ENCODE measurements around the gene UTS2R.

DNA sequence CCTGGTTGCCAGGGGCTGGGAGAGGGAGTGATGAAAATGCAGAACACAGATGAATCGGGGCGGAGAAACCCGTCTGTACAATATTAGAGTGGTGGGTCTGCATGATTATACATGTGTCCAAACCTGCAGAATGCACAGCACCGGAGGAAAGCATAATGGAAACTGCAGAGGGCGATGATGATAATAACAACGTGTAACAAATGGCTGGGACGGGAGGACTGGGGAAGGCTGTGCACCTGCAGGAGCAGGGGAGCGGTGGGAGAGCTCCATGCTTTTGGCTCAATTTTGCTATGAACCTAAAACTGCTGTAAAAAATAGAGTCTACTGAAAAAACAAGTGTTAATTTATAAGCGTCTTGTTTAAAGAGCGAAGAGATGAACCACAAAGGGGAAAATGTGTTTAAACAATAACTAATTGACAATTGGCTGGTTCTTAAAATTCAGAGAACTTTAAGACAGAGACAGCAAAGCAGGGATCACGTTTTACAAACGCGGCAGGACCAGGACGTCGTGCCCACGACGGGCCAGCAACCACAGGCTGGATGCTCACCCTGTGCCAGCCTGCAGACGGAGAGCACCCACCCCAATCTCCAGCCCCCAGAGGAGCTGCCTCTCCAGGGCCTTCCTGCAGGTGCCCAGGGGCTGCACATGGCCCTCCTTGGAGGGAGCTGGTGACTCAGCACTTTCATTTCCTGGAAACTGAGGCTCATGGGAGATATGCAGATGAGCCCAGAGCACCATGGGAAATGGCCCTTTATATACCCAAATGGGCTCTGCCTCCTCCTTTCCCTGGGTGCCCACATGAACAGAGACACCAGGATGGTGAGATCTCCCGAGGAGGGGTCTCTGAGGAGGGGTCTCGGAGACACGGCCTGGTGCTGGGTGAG is 12.9 kb upstream of the UTS2R start, which contains the start of gene TEX19:
- no peak for TF ChIP-seq EZH2 (IDR thresholded peaks at IDR 0.05; ENCODE audit: borderline replicate concordance, low read length)
- TF ChIP-seq, protein P1, sequence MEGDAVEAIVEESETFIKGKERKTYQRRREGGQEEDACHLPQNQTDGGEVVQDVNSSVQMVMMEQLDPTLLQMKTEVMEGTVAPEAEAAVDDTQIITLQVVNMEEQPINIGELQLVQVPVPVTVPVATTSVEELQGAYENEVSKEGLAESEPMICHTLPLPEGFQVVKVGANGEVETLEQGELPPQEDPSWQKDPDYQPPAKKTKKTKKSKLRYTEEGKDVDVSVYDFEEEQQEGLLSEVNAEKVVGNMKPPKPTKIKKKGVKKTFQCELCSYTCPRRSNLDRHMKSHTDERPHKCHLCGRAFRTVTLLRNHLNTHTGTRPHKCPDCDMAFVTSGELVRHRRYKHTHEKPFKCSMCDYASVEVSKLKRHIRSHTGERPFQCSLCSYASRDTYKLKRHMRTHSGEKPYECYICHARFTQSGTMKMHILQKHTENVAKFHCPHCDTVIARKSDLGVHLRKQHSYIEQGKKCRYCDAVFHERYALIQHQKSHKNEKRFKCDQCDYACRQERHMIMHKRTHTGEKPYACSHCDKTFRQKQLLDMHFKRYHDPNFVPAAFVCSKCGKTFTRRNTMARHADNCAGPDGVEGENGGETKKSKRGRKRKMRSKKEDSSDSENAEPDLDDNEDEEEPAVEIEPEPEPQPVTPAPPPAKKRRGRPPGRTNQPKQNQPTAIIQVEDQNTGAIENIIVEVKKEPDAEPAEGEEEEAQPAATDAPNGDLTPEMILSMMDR (conservative IDR thresholded peaks at IDR 0.05 in 1 of 2, IDR thresholded peaks at IDR 0.05 in 1 of 2; ENCODE audit: extremely low read depth in 1 of 2, insufficient read depth in 1 of 2, low read depth in 1 of 2, low read length in 2 of 2) = no peak
